ENCODE data around the gene RNASE2. TPM values are rescaled to one million over a fixed set of nuclear protein-coding genes. Genes with fewer than 3 reads are reported as not detected.
"Not testable (repeated sequence)": the region's sequence is repeated elsewhere in the genome, so short reads cannot be mapped to it uniquely, and the experiment has no call there.

The RNASE2 gene
- total RNA-seq, 1 donor from 2014 or later: not detected

GRCh38 chr14:20935303-20935984, 19.8 kb upstream of the RNASE2 start:
- Mint-ChIP-seq H3K4me1 (ENCODE audit: low read depth, unreplicated experiment) (no peaks in the 10 kb centered on the region), H3K36me3 (ENCODE audit: low read depth, unreplicated experiment) (no peaks in the 10 kb centered on the region), H3K4me3 (ENCODE audit: unreplicated experiment) (no peak overlapping the region), H3K27me3 (ENCODE audit: low read depth, unreplicated experiment) (peaks cover 19% of the 10 kb centered on the region), H3K9me3 (ENCODE audit: unreplicated experiment) (peaks cover 4% of the 10 kb centered on the region), H3K27ac (ENCODE audit: unreplicated experiment) (no peak overlapping the region)
- TF ChIP-seq CTCF (IDR thresholded peaks at IDR 0.05; ENCODE audit: insufficient read depth, low read depth, low read length): no peak
- no peak for TF ChIP-seq EZH2 (IDR thresholded peaks at IDR 0.05; ENCODE audit: insufficient read depth, low read length)
- Histone ChIP-seq H3K27me3 (ENCODE audit: insufficient read depth, low read length) (no peaks in the 10 kb centered on the region), H3K36me3 (ENCODE audit: insufficient read depth, low read length) (no peaks in the 10 kb centered on the region), H3K27ac (ENCODE audit: low read depth, low read length) (no peak overlapping the region), H4K20me1 (ENCODE audit: insufficient read depth, low read length) (no peaks in the 10 kb centered on the region), H2AFZ (ENCODE audit: low read depth, low read length) (no peak overlapping the region), H3K9me3 (ENCODE audit: insufficient read depth, low read depth, low read length) (no peaks in the 10 kb centered on the region), H3K4me3 (ENCODE audit: insufficient read depth, low read depth, low read length) (no peak overlapping the region), H3K9ac (ENCODE audit: low read length) (no peak overlapping the region), H3K4me1 (ENCODE audit: insufficient read depth, low read length) (no peaks in the 10 kb centered on the region), H3K4me2 (ENCODE audit: low read length) (no peak overlapping the region), H3K79me2 (ENCODE audit: insufficient read depth, low read length) (no peaks in the 10 kb centered on the region)
- no peak for DNase-seq (ENCODE audit: low read depth)
- FAIRE-seq: no peak

DNA sequence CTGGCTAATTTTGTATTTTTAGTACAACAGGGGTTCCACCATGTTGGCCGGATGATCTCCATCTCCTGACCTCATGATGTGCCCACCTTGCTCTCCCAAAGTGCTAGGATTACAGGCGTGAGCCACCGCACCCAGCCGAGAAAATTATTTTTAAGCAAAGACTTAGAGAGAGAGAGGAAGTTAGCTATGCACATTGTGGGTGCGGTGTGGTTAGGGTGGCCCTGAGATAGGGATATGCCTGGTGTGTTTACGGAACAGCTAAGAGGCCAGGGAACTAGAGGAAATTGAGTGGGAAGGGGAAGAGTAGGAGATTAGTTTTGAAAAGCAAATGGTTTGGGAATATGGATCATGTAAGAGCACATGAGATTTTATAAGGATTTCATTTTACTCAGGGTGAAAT, 10.1 kb upstream of the RNASE2 start:
- not testable (repeated sequence) for FAIRE-seq; H3K9me3 Mint-ChIP-seq (ENCODE audit: unreplicated experiment); H3K36me3 ChIP-seq (ENCODE audit: insufficient read depth, low read length); H3K4me3 Mint-ChIP-seq (ENCODE audit: unreplicated experiment); H3K27me3 ChIP-seq (ENCODE audit: insufficient read depth, low read length); H3K27ac Mint-ChIP-seq (ENCODE audit: unreplicated experiment); H3K27ac ChIP-seq (ENCODE audit: low read depth, low read length); H2AFZ ChIP-seq (ENCODE audit: low read depth, low read length); H3K27me3 Mint-ChIP-seq (ENCODE audit: low read depth, unreplicated experiment); H3K4me3 ChIP-seq (ENCODE audit: insufficient read depth, low read depth, low read length); H3K4me2 ChIP-seq (ENCODE audit: low read length); H3K36me3 Mint-ChIP-seq (ENCODE audit: low read depth, unreplicated experiment); DNase-seq (ENCODE audit: low read depth); H3K4me1 Mint-ChIP-seq (ENCODE audit: low read depth, unreplicated experiment); H3K4me1 ChIP-seq (ENCODE audit: insufficient read depth, low read length); H3K9ac ChIP-seq (ENCODE audit: low read length); H3K9me3 ChIP-seq (ENCODE audit: insufficient read depth, low read depth, low read length); H3K79me2 ChIP-seq (ENCODE audit: insufficient read depth, low read length); H4K20me1 ChIP-seq (ENCODE audit: insufficient read depth, low read length)

DNA sequence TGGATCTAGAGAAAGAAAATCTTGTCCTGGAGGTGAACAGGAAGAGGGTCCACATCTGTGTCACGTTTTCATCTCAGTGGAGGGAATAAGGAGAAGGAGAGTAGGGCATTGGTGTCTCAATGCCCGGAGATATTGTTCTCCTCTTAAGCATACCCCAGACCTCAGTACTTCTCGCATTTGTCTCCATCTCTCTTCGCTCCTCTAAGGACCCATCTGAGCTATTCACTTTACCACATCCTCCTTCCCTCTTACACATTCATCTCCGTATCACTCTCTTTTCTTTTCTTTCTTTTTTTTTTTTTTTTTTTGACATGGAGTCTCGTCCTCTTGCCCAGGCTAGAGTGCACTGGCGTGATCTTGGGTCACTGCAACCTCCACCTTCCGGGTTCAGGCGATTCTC, 8.6 kb upstream of the RNASE2 start:
- H3K27ac ChIP-seq (ENCODE audit: low read depth, low read length); H3K4me1 Mint-ChIP-seq (ENCODE audit: low read depth, unreplicated experiment); H3K27ac Mint-ChIP-seq (ENCODE audit: unreplicated experiment); H3K4me1 ChIP-seq (ENCODE audit: insufficient read depth, low read length); H3K4me3 Mint-ChIP-seq (ENCODE audit: unreplicated experiment); H3K36me3 Mint-ChIP-seq (ENCODE audit: low read depth, unreplicated experiment); H3K9ac ChIP-seq (ENCODE audit: low read length); H3K4me2 ChIP-seq (ENCODE audit: low read length); H3K9me3 Mint-ChIP-seq (ENCODE audit: unreplicated experiment); H3K27me3 Mint-ChIP-seq (ENCODE audit: low read depth, unreplicated experiment); H4K20me1 ChIP-seq (ENCODE audit: insufficient read depth, low read length); H3K27me3 ChIP-seq (ENCODE audit: insufficient read depth, low read length); FAIRE-seq; H3K9me3 ChIP-seq (ENCODE audit: insufficient read depth, low read depth, low read length); H3K36me3 ChIP-seq (ENCODE audit: insufficient read depth, low read length); H3K4me3 ChIP-seq (ENCODE audit: insufficient read depth, low read depth, low read length); H2AFZ ChIP-seq (ENCODE audit: low read depth, low read length); H3K79me2 ChIP-seq (ENCODE audit: insufficient read depth, low read length); DNase-seq (ENCODE audit: low read depth): not testable (repeated sequence)

DNA sequence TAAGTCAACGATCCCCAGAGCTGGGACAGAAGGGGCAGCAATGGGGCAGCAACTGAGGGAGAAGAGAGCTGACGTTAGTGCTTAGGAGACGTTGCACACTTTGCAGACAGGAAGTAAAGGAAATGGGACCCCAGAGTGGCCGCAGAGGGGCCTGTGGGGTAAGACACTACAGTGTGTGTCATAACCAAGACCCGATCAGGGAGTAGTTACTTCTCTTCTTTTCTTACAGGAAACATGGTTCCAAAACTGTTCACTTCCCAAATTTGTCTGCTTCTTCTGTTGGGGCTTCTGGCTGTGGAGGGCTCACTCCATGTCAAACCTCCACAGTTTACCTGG, 219 bp downstream of the RNASE2 start:
- not testable (repeated sequence) for H3K4me1 ChIP-seq (ENCODE audit: insufficient read depth, low read length); H3K9me3 Mint-ChIP-seq (ENCODE audit: unreplicated experiment); H4K20me1 ChIP-seq (ENCODE audit: insufficient read depth, low read length); H3K79me2 ChIP-seq (ENCODE audit: insufficient read depth, low read length); H3K27me3 Mint-ChIP-seq (ENCODE audit: low read depth, unreplicated experiment); H3K4me1 Mint-ChIP-seq (ENCODE audit: low read depth, unreplicated experiment); H3K27me3 ChIP-seq (ENCODE audit: insufficient read depth, low read length); H3K27ac ChIP-seq (ENCODE audit: low read depth, low read length); DNase-seq (ENCODE audit: low read depth); H3K27ac Mint-ChIP-seq (ENCODE audit: unreplicated experiment); FAIRE-seq; H3K9ac ChIP-seq (ENCODE audit: low read length); H2AFZ ChIP-seq (ENCODE audit: low read depth, low read length); H3K4me2 ChIP-seq (ENCODE audit: low read length); H3K9me3 ChIP-seq (ENCODE audit: insufficient read depth, low read depth, low read length); H3K4me3 Mint-ChIP-seq (ENCODE audit: unreplicated experiment); H3K4me3 ChIP-seq (ENCODE audit: insufficient read depth, low read depth, low read length); H3K36me3 ChIP-seq (ENCODE audit: insufficient read depth, low read length); H3K36me3 Mint-ChIP-seq (ENCODE audit: low read depth, unreplicated experiment)
